IPS DF 4.7 (cell line): Measurements from ENCODE around the gene FIBP.
"Not testable (repeated sequence)": the region's sequence is repeated elsewhere in the genome, so short reads cannot be mapped to it uniquely, and the experiment has no call there.

Source experiments
- DNase-seq: peaks from one replicate; pipeline ENCODE4 v3.0.0-alpha.2; 2013; ENCODE audit warnings: low spot score; ENCODE audit errors: extremely low read depth

FIBP gene

GRCh38 chr11:65915101-65915820, 27.0 kb upstream of the FIBP start:
- no peak for DNase-seq

GRCh38 chr11:65912845-65913244, 24.6 kb upstream of the FIBP start:
- DNase-seq = no peak

GRCh38 chr11:65911682-65912568, 23.7 kb upstream of the FIBP start:
- DNase-seq = no peak

DNA sequence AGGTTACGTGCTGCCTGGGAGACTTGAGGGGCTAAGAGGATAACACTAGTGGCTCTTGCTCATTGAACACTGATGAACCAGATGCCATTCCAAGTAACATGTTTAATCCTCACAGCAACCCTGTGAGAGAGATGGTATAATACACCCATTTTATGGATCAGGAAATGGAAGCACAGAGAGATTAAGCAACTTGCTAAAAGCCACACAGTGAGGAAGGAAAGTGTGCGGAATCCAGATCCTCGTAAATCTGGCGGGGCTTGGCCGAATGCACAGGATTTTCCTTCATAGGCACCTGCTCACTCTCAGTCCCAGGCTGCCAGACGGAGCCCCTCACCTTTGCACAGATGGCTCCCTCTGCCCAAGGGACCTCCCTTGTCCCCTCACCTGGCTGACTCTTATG, 19.6 kb upstream of the FIBP start:
- DNase-seq = no peak

DNA sequence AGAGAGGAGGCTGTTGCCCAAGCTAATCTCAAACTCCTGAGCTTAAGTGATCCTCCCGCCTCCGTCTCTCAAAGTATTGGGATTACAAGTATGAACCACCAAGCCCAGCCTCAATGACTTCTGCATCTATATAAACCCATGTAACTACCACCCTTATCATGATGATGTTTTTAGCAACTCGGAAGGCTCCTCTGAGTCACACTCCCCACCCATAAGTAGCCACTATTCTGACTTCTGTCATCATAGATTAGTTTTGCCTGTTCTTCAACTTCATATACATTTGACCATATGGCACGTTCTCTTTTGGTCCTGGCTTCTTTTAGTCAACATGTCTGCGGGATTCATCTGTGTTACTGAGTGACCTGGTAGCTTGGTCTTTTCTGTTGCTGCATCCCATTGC, 18.3 kb upstream of the FIBP start:
- DNase-seq = no peak

GRCh38 chr11:65903715-65904114, 15.4 kb upstream of the FIBP start:
- DNase-seq = no peak

- no peak for DNase-seq
These were observed 14.8 kb upstream of the FIBP start for GRCh38 chr11:65903068-65903481.

GRCh38 chr11:65900899-65901180, 12.6 kb upstream of the FIBP start:
- no peak for DNase-seq

GRCh38 chr11:65900125-65900898, 12.0 kb upstream of the FIBP start, which contains the start of gene FOSL1:
TSS of gene FOSL1 (minus strand) at chr11:65900388. CDS start at chr11:65900339, 49 bp downstream.
- DNase-seq = no peak

DNA sequence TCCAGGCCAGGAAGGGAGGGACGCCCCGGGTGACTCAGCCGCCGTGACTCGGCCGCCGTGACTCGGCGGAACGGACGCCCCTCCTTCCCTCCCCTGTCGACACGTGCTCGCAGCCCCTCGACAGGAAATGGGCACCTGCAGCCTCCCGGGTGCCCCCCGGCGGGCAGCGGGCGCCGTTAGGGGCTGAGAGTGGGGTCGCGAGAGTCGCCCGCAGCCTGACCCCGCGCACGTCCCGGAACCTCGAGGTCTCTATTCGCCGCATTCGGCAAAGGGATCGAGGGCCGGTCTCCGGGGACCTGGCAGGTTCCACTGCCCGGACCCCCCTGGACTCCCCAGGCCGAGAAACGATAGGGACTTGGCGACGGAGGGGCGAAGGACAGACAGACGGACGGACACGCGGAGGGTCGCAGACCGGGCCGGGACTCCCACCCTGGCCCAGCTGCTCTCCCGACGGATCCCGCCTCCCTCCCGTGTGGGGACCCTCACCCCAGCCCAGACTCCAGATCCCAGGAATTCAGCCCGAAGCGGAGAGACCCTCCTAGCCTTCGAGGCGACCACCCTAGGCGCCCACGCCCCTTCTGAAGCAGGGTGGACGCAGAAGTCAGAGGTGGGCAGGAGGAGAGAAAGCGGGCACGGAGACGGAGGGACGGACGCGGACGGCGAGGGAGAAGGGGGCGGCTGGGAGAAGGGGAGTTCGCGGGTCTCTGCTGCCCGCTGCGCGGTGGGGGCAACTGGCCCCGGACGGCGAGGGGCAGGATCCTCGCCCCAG, 11.3 kb upstream of the FIBP start:
- DNase-seq = no peak

DNA sequence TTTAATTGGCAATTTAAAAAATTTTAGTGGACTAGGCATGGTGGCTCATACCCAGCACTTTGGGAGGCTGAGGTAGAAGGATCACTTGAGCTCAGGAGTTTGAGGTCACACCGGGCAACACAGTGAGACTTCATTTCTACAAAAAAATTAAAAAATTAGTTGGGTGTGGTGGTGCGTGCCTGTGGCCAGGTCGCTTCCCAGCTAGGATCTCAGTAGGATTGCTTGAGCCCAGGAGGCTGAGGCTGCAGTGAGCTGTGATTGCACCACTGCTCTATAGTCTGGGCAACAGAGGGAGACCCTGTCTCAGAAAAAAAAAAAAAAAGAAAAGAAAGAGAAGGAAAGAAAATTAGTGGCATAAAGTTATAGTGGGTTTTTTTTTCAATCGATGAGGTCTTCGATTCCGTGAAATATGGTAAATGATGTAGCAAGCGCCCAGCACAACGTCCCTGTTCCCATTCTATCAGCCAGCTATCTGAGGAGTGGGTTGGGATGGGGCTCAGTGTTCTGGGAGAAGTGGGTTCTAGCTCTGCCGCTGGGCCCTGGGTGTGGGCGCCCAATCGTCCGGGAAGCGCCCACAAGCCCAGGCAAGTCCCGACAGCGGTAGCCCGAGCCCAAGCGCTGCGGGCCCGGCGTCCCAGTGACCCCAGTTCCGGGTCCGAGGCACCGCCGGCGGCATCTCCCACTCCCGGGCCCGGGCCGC, 10.5 kb upstream of the FIBP start:
- no peak for DNase-seq

DNA sequence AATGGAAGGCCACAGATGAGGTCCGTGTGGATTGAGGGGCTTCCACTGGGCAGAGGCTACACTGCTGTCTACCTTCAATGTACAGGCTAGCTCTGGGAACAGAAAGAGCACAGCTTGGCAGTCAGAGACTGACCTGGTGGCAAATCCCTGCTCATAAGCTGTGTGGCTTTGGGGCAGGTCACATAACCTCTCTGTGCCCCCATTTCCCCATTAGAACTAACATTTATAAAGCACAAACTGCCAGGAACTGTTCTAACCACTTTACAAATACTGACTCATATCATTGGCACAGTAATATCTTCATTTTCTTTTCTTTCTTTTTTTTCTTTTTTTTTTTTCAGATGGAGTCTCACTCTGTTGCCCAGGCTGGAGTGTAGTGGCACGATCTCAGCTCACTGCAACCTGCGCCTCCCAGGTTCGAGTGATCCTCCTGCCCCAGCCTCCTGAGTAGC, 8.8 kb upstream of the FIBP start:
- DNase-seq = no peak

GRCh38 chr11:65896034-65896999, 8.0 kb upstream of the FIBP start:
- no peak for DNase-seq

DNA sequence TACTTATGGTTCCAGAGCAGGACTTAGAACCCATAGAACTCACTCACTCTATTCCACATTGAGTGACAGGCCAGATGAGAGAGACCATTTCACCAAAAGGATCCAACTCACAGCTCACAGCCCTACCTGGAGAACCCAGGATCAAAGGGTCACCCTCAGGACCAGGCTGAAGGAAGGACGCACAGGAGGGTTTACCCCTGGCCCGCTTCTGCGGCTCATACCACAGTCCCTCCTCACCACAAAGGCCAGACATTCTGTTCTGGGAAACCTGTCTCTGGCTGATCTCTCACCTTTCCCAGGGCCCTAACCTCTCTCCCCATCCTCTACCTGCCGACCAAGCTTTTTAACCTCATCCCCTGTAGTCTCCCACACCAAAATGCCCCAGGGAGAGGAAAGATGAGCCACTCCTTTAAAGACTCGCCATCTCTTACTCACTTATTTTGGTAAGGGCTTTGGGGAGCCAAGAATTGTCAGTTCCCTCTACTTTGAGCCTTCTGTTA, 7.3 kb upstream of the FIBP start:
- DNase-seq = no peak

DNA sequence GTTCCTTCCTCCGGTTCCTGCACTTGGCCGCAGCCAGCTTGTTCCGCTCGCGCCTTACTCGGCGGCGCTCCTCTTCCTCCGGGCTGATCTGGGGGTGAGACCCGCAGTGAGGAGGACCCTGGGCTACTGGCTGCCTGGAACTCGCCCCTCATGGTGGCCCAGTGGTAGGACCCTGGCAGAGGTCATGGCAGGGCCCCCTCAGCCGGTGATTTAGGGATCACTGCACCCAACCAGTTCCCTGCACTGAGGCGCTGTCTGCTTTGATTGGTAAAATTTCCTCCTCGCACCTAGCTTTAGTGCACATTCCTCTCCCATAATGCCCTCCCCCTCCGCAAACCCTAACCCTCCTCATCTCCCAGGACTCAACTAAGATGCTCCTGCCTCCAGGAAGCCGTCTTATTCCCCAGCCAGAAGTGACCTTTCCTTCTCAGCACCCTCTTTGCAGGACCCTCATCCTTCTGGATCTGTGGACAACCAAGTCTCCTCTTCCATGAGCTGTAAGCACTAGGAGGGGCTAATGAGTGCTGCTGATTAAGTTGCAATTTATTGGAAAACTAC, 5.8 kb upstream of the FIBP start:
- DNase-seq = no peak

DNA sequence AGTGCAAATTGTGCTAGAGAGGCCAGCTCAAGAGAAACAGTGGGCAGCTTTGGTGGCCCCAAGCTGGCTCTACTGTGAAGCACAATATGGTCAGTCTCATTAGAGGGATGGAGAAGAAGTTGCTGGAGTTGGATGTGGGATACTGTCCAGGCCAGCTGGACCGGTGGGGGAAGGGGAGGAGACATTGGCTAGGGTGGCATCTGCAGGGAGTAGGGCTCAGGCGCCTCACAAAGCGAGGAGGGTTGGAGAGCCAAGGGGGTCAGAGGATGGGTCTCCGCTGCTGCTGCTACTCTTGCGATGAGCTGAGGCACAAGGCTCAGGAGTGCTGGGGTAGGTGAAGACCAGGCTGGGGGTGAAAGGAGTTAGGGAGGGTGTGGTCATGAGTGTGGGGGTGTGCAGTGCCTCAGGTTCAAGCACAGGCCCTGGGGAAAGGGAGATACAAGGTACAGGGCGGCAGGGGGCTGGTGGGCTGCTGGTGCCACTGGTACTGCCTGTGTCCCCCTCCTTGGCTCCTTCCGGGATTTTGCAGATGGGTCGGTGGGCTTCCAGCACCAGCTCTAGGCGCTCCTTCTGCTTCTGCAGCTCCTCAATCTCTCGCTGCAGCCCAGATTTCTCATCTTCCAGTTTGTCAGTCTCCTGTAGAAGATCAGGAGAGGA, 4.5 kb upstream of the FIBP start:
- no peak for DNase-seq

DNA sequence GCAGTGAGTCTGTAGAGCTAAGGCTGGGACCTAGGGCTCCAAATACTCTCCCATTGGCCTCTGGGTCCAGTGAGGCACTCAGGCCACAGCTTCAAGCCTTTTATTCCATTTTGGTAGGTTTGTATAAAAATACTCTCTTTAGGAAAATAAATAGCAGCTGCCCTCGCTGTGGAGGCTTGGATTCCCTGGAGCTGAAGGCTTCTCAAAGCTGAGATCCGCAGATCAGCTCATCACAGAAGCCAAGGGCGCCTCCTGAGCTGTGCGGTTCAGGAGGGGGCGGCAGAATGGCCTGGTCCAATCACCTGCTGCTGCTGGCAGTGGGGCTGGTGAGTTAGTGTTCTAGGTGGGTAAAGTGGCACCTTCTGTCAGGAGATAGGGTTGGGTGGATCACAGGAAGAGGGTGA, 3.9 kb upstream of the FIBP start:
- not testable (repeated sequence) for DNase-seq
